ENCODE measurements around the gene SLC30A2. TPM values are rescaled to one million over a fixed set of nuclear protein-coding genes. Genes with fewer than 3 reads are reported as not detected.

The SLC30A2 gene
- total and polyA plus RNA-seq, 9 of the 15 experiments (the other 6 are each of a cell fraction or from before 2014, with no cell fraction given), result 0.01 to 0.18 (median 0.06) TPM; not detected in 3

DNA sequence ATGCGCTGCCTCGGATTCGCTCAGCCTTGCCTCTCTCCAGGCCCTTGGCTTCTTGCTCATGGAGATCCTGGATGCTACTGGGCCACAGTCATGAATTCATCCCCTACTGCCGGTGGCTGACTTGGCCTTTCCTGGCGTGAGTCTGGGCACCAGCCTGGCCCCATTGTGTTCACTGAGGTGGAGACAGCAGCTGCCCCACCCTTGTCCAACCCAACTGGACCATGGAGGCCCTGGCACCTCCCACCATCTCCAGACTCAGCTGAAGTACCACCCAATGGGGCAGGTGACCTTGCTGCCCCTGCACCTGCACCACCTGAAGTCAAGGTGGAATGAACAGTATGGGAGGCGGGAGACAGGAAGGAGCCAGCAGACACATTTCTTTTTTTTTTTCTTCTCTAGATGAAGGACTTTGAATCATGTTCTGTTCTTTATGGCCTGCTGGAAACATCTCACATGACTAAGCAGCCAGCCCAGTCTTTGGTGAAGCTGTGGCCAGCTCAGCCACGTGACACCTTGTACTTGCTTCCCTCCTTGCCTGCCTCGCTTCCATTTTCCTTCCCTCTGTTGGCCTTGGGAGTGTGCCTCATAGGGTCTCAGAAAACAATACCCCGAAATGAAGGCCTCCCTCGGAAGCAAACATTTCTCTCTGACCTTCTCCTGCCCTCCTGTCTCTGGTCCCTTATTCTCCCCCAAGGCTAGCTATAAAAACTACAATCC is 3.8 kb upstream of the SLC30A2 start:
- FAIRE-seq, result peak; percentile 35
- in situ Hi-C loops (cut with MboI) (no loop called here), intact Hi-C loops (cut with micrococcal nuclease) (no loop called here)
- no peak for TF ChIP-seq ARHGAP35 (IDR thresholded peaks at IDR 0.05; ENCODE audit: partially characterized antibody)
- TF ChIP-seq, protein P1, sequence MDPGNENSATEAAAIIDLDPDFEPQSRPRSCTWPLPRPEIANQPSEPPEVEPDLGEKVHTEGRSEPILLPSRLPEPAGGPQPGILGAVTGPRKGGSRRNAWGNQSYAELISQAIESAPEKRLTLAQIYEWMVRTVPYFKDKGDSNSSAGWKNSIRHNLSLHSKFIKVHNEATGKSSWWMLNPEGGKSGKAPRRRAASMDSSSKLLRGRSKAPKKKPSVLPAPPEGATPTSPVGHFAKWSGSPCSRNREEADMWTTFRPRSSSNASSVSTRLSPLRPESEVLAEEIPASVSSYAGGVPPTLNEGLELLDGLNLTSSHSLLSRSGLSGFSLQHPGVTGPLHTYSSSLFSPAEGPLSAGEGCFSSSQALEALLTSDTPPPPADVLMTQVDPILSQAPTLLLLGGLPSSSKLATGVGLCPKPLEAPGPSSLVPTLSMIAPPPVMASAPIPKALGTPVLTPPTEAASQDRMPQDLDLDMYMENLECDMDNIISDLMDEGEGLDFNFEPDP (CRISPR knock-in tag; IDR thresholded peaks at IDR 0.05), result peak; percentile 53; the same call in 1 of the 2 replicates
- TF ChIP-seq SRSF7 (optimal IDR thresholded peaks at IDR 0.05; ENCODE audit: low read depth, low read length), result no peak
- peak; percentile 41; the same call in 1 of the 2 replicates for TF ChIP-seq FOSL1 (tag; conservative IDR thresholded peaks at IDR 0.05)
- TF ChIP-seq, protein P2, sequence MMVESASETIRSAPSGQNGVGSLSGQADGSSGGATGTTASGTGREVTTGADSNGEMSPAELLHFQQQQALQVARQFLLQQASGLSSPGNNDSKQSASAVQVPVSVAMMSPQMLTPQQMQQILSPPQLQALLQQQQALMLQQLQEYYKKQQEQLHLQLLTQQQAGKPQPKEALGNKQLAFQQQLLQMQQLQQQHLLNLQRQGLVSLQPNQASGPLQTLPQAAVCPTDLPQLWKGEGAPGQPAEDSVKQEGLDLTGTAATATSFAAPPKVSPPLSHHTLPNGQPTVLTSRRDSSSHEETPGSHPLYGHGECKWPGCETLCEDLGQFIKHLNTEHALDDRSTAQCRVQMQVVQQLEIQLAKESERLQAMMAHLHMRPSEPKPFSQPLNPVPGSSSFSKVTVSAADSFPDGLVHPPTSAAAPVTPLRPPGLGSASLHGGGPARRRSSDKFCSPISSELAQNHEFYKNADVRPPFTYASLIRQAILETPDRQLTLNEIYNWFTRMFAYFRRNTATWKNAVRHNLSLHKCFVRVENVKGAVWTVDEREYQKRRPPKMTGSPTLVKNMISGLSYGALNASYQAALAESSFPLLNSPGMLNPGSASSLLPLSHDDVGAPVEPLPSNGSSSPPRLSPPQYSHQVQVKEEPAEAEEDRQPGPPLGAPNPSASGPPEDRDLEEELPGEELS (CRISPR knock-in tag; IDR thresholded peaks at IDR 0.05; ENCODE audit: borderline replicate concordance), result no peak
- TF ChIP-seq XRCC4 (IDR thresholded peaks at IDR 0.05; ENCODE audit: extremely low read depth, insufficient read depth, insufficient read length), result no peak
- TF ChIP-seq ZNF217 (CRISPR knock-in tag; IDR thresholded peaks at IDR 0.05), result no peak
- TF ChIP-seq ZNF140 (CRISPR knock-in tag; IDR thresholded peaks at IDR 0.05), result peak; percentile 2; the same call in 1 of the 2 replicates
- peak; percentile 86; the same call in 1 of the 2 replicates for TF ChIP-seq PTTG1 (tag; IDR thresholded peaks at IDR 0.05; ENCODE audit: low read depth)
- no peak for TF ChIP-seq CBX1 (IDR thresholded peaks at IDR 0.05; ENCODE audit: low read depth)
- TF ChIP-seq KLF16 (IDR thresholded peaks at IDR 0.05), result no peak
- TF ChIP-seq, protein P3, sequence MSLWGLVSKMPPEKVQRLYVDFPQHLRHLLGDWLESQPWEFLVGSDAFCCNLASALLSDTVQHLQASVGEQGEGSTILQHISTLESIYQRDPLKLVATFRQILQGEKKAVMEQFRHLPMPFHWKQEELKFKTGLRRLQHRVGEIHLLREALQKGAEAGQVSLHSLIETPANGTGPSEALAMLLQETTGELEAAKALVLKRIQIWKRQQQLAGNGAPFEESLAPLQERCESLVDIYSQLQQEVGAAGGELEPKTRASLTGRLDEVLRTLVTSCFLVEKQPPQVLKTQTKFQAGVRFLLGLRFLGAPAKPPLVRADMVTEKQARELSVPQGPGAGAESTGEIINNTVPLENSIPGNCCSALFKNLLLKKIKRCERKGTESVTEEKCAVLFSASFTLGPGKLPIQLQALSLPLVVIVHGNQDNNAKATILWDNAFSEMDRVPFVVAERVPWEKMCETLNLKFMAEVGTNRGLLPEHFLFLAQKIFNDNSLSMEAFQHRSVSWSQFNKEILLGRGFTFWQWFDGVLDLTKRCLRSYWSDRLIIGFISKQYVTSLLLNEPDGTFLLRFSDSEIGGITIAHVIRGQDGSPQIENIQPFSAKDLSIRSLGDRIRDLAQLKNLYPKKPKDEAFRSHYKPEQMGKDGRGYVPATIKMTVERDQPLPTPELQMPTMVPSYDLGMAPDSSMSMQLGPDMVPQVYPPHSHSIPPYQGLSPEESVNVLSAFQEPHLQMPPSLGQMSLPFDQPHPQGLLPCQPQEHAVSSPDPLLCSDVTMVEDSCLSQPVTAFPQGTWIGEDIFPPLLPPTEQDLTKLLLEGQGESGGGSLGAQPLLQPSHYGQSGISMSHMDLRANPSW (CRISPR knock-in tag; IDR thresholded peaks at IDR 0.05), result no peak
- peak; percentile 59; the same call in 1 of the 2 replicates for TF ChIP-seq EHMT2 (IDR thresholded peaks at IDR 0.05)
- no peak for TF ChIP-seq TRIM28 (IDR thresholded peaks at IDR 0.05)
- no peak for TF ChIP-seq NEUROD1 (IDR thresholded peaks at IDR 0.05; ENCODE audit: borderline replicate concordance, low read depth, low read length, partially characterized antibody)
- TF ChIP-seq ESRRA (IDR thresholded peaks at IDR 0.05; ENCODE audit: borderline replicate concordance, low read depth), result no peak

More for the DNA sequence above, 3.8 kb upstream of the SLC30A2 start:
- DNase-seq (ENCODE audit: extremely low read depth in 1 of 4, low spot score in 3 of 4) (peak in 2 of 4 experiments; percentile 43 to 63), ATAC-seq (peak; percentile 30)
- Histone ChIP-seq H3K4me3 (no peak overlapping the region), H2AFZ (ENCODE audit: low read depth, low read length) (peak overlapping the region; percentile 80), H4K20me1 (replicated peaks; ENCODE audit: control insufficient read depth, insufficient read depth, low read length) (no peaks in the 10 kb centered on the region), H3K4me1 (replicated peaks in 1 of 2; ENCODE audit: control insufficient read depth in 2 of 2, insufficient read depth in 2 of 2, low read length in 2 of 2) (peaks cover 30 to 36% of the 10 kb centered on the region in 2 experiments), H3K27ac (ENCODE audit: extremely low read depth, low read depth, low read length) (peak overlapping the region; percentile 6; the same call in 1 of the 3 replicates), H3K4me2 (ENCODE audit: insufficient read depth, low read length) (no peak overlapping the region), H3K36me3 (ENCODE audit: control insufficient read depth, insufficient read depth, low read length) (no peaks in the 10 kb centered on the region), H3K79me2 (ENCODE audit: control insufficient read depth, insufficient read depth, low read length) (no peaks in the 10 kb centered on the region), H3K9me3 (replicated peaks; ENCODE audit: control insufficient read depth, insufficient read depth, low read depth, low read length) (no peaks in the 10 kb centered on the region), H3K9me1 (ENCODE audit: control insufficient read depth, insufficient read depth, low read length) (no peaks in the 10 kb centered on the region), H3K9ac (ENCODE audit: insufficient read depth in 1 of 2, low read depth in 2 of 2, low read length in 2 of 2) (peak overlapping the region in 1 of 2 experiments; percentile 29; a peak in 1 of 4 replicates), H3K27me3 (ENCODE audit: control insufficient read depth in 2 of 2, insufficient read depth in 2 of 2, low read length in 2 of 2) (no peaks in the 10 kb centered on the region)
- ChIA-PET POLR2A (interaction anchor here (0.6 to 1.0 kb wide), 3 partner anchors 15 to 290 kb away, joined by 3 read pairs; no protein-coding TSS in a partner anchor), CTCF (ENCODE audit: low intra/inter-chr PET ratio) (interaction anchor here (0.6 kb wide), 1 partner anchor 13 kb away, joined by 4 read pairs; no protein-coding TSS in a partner anchor)
- BruUV-seq (replicated peaks), result no TSS peak
- 64% methylated on average over 10 of the region's 10 CpGs for WGBS (ENCODE audit: insufficient coverage, low coverage, missing lambda C conversion rate)
